ENCODE measurements around the gene MAMDC4. TPM values are rescaled to one million over a fixed set of nuclear protein-coding genes. Genes with fewer than 3 reads are reported as not detected.

Gene MAMDC4
- total and polyA plus RNA-seq, 2 of the 13 experiments (the other 11 are each of a cell fraction or from before 2014, with no cell fraction given) = 6.0 to 6.8 TPM

DNA sequence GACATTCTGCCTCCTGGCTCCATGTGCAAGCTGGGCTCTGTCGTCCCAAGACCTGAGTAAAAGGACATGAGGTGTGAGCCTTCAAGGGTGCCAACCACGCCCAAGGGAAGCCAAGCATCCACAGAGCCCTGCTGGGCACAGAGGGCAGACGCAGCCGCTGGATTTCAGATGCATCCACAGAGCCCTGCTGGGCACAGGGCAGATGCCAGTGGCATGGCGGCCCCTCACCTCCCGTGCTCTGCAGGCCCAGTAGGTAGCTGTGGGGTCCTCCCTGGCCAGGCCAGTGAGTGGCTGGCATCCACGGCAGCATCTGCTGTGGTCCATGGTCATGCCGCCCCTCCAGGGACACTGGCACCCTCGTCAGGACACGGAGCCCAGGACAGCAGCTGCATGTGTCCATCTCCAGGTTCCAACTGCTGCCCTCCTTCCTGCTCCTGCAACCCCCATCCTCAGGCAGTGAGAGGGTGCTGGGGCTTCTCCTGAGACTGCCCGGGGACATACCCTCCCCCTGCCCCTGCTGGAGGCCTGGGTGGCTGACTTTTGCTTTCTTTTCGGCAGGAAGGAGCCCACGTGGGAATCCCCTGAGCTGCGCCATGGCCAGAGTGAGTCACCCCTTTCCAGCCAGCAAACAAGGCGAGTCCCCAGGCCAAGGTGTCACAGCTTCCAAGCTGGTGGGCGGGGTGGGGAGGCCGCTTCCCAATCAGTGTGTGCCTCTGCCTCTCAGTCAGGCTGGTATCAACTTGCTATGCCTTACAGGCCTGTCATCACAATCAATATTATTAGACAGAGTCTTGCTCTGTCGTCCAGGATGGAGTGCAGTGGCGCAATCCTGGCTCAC is 30.2 kb downstream of the MAMDC4 start (continued):
- TF ChIP-seq, protein P1, sequence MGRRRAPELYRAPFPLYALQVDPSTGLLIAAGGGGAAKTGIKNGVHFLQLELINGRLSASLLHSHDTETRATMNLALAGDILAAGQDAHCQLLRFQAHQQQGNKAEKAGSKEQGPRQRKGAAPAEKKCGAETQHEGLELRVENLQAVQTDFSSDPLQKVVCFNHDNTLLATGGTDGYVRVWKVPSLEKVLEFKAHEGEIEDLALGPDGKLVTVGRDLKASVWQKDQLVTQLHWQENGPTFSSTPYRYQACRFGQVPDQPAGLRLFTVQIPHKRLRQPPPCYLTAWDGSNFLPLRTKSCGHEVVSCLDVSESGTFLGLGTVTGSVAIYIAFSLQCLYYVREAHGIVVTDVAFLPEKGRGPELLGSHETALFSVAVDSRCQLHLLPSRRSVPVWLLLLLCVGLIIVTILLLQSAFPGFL (CRISPR knock-in tag; IDR thresholded peaks at IDR 0.05) = no peak
- TF ChIP-seq, protein P2, sequence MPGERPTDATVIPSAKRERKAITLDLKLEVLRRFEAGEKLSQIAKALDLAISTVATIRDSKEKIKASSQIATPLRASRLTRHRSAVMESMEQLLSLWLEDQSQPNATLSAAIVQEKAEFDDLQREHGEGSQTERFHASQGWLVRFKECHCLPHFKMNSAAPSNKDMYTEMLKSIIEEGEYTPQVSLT (CRISPR knock-in tag; IDR thresholded peaks at IDR 0.05; ENCODE audit: borderline replicate concordance, low read depth) = no peak
- TF ChIP-seq DPF2 (CRISPR knock-in tag; IDR thresholded peaks at IDR 0.05; ENCODE audit: borderline replicate concordance, low read depth) (peak; percentile 32), THYN1 (CRISPR knock-in tag; IDR thresholded peaks at IDR 0.05; ENCODE audit: borderline replicate concordance, low read depth) (no peak), BHLHE40 (IDR thresholded peaks at IDR 0.05; ENCODE audit: low read length) (peak; percentile 46; the same call in 1 of the 2 replicates), RFX3 (CRISPR knock-in tag; IDR thresholded peaks at IDR 0.05) (peak; percentile 21; the same call in 1 of the 2 replicates), RAD21 (CRISPR knock-in tag; IDR thresholded peaks at IDR 0.05) (0 out of 2 replicates have a peak, but pooled peaks have one; percentile 3), IKZF4 (CRISPR knock-in tag; IDR thresholded peaks at IDR 0.05; ENCODE audit: borderline replicate concordance, low read depth, not compliant biosample characterization) (peak; percentile 77), MYNN (CRISPR knock-in tag; IDR thresholded peaks at IDR 0.05; ENCODE audit: low read depth) (no peak), GABPB1 (CRISPR knock-in tag; IDR thresholded peaks at IDR 0.05) (peak; percentile 60), SNAPC2 (CRISPR knock-in tag; IDR thresholded peaks at IDR 0.05) (no peak), ZSCAN29 (CRISPR knock-in tag; conservative IDR thresholded peaks at IDR 0.05) (peak; percentile 65; the same call in 1 of the 2 replicates), MLLT10 (CRISPR knock-in tag; IDR thresholded peaks at IDR 0.05) (no peak), KLF6 (CRISPR knock-in tag; IDR thresholded peaks at IDR 0.05) (peak; percentile 40; the same call in 1 of the 2 replicates), ZNF329 (CRISPR knock-in tag; IDR thresholded peaks at IDR 0.05; ENCODE audit: low read depth) (0 out of 2 replicates have a peak, but pooled peaks have one; percentile 56), TBP (CRISPR knock-in tag; IDR thresholded peaks at IDR 0.05) (no peak), ZNF644 (CRISPR knock-in tag; IDR thresholded peaks at IDR 0.05; ENCODE audit: low read depth) (peak; percentile 57; the same call in 1 of the 2 replicates)
- TF ChIP-seq, protein P3, sequence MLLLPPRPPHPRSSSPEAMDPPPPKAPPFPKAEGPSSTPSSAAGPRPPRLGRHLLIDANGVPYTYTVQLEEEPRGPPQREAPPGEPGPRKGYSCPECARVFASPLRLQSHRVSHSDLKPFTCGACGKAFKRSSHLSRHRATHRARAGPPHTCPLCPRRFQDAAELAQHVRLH (CRISPR knock-in tag; IDR thresholded peaks at IDR 0.05; ENCODE audit: borderline replicate concordance, low read depth) = peak; percentile 86; the same call in 1 of the 2 replicates
- TF ChIP-seq, protein P4, sequence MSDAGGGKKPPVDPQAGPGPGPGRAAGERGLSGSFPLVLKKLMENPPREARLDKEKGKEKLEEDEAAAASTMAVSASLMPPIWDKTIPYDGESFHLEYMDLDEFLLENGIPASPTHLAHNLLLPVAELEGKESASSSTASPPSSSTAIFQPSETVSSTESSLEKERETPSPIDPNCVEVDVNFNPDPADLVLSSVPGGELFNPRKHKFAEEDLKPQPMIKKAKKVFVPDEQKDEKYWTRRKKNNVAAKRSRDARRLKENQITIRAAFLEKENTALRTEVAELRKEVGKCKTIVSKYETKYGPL (CRISPR knock-in tag; IDR thresholded peaks at IDR 0.05) = no peak
- TF ChIP-seq, protein P5, sequence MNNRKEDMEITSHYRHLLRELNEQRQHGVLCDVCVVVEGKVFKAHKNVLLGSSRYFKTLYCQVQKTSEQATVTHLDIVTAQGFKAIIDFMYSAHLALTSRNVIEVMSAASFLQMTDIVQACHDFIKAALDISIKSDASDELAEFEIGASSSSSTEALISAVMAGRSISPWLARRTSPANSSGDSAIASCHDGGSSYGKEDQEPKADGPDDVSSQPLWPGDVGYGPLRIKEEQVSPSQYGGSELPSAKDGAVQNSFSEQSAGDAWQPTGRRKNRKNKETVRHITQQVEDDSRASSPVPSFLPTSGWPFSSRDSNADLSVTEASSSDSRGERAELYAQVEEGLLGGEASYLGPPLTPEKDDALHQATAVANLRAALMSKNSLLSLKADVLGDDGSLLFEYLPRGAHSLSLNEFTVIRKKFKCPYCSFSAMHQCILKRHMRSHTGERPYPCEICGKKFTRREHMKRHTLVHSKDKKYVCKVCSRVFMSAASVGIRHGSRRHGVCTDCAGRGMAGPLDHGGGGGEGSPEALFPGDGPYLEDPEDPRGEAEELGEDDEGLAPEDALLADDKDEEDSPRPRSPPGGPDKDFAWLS (CRISPR knock-in tag; IDR thresholded peaks at IDR 0.05; ENCODE audit: borderline replicate concordance) = no peak
- TF ChIP-seq, protein P6, sequence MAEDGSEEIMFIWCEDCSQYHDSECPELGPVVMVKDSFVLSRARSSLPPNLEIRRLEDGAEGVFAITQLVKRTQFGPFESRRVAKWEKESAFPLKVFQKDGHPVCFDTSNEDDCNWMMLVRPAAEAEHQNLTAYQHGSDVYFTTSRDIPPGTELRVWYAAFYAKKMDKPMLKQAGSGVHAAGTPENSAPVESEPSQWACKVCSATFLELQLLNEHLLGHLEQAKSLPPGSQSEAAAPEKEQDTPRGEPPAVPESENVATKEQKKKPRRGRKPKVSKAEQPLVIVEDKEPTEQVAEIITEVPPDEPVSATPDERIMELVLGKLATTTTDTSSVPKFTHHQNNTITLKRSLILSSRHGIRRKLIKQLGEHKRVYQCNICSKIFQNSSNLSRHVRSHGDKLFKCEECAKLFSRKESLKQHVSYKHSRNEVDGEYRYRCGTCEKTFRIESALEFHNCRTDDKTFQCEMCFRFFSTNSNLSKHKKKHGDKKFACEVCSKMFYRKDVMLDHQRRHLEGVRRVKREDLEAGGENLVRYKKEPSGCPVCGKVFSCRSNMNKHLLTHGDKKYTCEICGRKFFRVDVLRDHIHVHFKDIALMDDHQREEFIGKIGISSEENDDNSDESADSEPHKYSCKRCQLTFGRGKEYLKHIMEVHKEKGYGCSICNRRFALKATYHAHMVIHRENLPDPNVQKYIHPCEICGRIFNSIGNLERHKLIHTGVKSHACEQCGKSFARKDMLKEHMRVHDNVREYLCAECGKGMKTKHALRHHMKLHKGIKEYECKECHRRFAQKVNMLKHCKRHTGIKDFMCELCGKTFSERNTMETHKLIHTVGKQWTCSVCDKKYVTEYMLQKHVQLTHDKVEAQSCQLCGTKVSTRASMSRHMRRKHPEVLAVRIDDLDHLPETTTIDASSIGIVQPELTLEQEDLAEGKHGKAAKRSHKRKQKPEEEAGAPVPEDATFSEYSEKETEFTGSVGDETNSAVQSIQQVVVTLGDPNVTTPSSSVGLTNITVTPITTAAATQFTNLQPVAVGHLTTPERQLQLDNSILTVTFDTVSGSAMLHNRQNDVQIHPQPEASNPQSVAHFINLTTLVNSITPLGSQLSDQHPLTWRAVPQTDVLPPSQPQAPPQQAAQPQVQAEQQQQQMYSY (CRISPR knock-in tag; IDR thresholded peaks at IDR 0.05) = no peak
